Suprapubic skin (tissue), 4 donors: Measurements from ENCODE around the gene CIART. TPM values are rescaled to one million over a fixed set of nuclear protein-coding genes. Genes with fewer than 3 reads are reported as not detected.

Experiments
- DNase-seq, 2 donors: peaks; one replicate each; pipeline ENCODE4 v3.0.0-alpha.2; 2019; ENCODE audit warnings: low spot score in 2 of 2
- H3K27ac ChIP-seq: fragments of 200-600 bp; sonication (generic); one replicate; pipeline ENCODE4 v1.5.1; 2019
- H3K27me3 ChIP-seq: fragments of 200-600 bp; sonication (generic); one replicate; pipeline ENCODE4 v1.5.1; 2019
- H3K36me3 ChIP-seq: fragments of 200-600 bp; sonication (generic); one replicate; pipeline ENCODE4 v1.5.1; 2019
- H3K4me1 ChIP-seq: fragments of 200-600 bp; sonication (generic); one replicate; pipeline ENCODE4 v1.5.1; 2019
- H3K4me3 ChIP-seq: fragments of 200-600 bp; sonication (generic); one replicate; pipeline ENCODE4 v1.5.1; 2019; ENCODE audit warnings: mild to moderate bottlenecking
- H3K9me3 ChIP-seq: fragments of 200-600 bp; sonication (generic); one replicate; pipeline ENCODE4 v1.5.1; 2019
- EP300 ChIP-seq: sonication (generic); formaldehyde crosslinking; IDR thresholded peaks from one replicate; pipeline ENCODE4 v1.6.1; 2017; ENCODE audit warnings: antibody characterized with exemption
- POLR2A ChIP-seq, 2 donors: fragments of 450-650 bp; IDR thresholded peaks; one replicate each; pipeline ENCODE4 v1.6.1; 2017; ENCODE audit warnings: antibody characterized with exemption in 2 of 2, mild to moderate bottlenecking in 2 of 2, moderate library complexity in 2 of 2
- POLR2AphosphoS5 ChIP-seq, 3 donors: sonication (generic); formaldehyde crosslinking; IDR thresholded peaks; one replicate each; pipeline ENCODE4 v1.6.1; 2017; ENCODE audit warnings: antibody characterized with exemption in 3 of 3
- WGBS: methylation state at CpG from one replicate; pipeline ENCODE4 v1.1.5; 2018; 5-methylcytosine and 5-hydroxymethylcytosine counted together
- total RNA-seq, 4 donors: library from RNA; depleted of rRNA; stranded (reverse); fragments of >200 nt; gene quantifications; one replicate each; pipeline ENCODE4 v1.1.0, GENCODE V29; 2016
- TF ChIP-seq, protein P1 (sequence below), 2 donors: fragments of 200-600 bp in 1 of 2; fragments of 450-650 bp in 1 of 2; sonication (generic) in 1 of 2; IDR thresholded peaks; one replicate each; pipeline ENCODE4 v1.5.1; 2016 to 2019; ENCODE audit warnings: antibody characterized with exemption in 2 of 2, mild to moderate bottlenecking in 1 of 2, moderate library complexity in 1 of 2

CIART gene
- total RNA-seq, 4 donors from 2014 or later: 15.8 to 37.4 (median 28.1) TPM

- WGBS: 73% methylated on average over 1 of the region's 1 CpG
Observed at GRCh38 chr1:150273311-150273710, 9.0 kb upstream of the CIART start.

DNA sequence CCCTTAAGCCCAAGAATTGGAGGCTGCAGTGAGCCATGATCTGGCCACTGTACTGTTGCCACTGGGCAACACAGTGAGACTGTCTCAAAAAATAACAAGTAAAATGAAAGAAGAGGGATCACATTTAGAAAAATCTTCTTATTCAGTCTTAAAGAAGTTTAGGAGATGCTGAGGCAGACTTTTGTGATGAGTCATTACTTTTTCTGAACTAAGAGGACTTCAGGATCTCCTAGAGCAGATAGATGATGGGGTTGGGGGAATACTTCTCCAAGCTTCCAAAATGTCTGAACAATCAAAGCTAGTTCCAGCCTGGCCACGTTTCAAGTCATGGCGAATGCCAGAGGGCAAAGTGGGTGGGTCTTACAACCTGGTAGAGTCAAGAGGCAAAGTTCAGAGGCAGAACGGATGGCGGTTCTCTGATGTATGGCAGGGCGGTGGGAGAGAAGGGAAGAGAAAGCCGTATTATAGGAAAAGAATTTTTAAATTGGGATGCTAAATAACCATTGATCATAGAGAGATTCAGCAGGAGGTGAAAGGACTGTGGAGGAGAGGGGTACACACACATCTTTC is 2.1 kb upstream of the CIART start:
- DNase-seq: no peak
- Histone ChIP-seq H3K9me3 (no peaks in the 10 kb centered on the region), H3K27ac (peak overlapping the region; percentile 98), H3K4me3 (no peak overlapping the region), H3K36me3 (peaks cover 10% of the 10 kb centered on the region), H3K4me1 (peaks cover 29% of the 10 kb centered on the region), H3K27me3 (no peaks in the 10 kb centered on the region)
- no peak for TF ChIP-seq EP300
- TF ChIP-seq, protein P1, sequence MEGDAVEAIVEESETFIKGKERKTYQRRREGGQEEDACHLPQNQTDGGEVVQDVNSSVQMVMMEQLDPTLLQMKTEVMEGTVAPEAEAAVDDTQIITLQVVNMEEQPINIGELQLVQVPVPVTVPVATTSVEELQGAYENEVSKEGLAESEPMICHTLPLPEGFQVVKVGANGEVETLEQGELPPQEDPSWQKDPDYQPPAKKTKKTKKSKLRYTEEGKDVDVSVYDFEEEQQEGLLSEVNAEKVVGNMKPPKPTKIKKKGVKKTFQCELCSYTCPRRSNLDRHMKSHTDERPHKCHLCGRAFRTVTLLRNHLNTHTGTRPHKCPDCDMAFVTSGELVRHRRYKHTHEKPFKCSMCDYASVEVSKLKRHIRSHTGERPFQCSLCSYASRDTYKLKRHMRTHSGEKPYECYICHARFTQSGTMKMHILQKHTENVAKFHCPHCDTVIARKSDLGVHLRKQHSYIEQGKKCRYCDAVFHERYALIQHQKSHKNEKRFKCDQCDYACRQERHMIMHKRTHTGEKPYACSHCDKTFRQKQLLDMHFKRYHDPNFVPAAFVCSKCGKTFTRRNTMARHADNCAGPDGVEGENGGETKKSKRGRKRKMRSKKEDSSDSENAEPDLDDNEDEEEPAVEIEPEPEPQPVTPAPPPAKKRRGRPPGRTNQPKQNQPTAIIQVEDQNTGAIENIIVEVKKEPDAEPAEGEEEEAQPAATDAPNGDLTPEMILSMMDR (IDR thresholded peaks at IDR 0.05): no peak
- no peak for TF ChIP-seq POLR2AphosphoS5 (IDR thresholded peaks at IDR 0.05)
- TF ChIP-seq POLR2A (IDR thresholded peaks at IDR 0.05): no peak
- WGBS: 61% methylated on average over 6 of the region's 6 CpGs

More at GRCh38 chr1:150273311-150273710, 9.0 kb upstream of the CIART start:
- no peaks in the 10 kb centered on the region for H3K36me3 ChIP-seq
- no peak overlapping the region for H3K27ac ChIP-seq
- no peaks in the 10 kb centered on the region for H3K27me3 ChIP-seq
- H3K4me1 ChIP-seq: peaks cover 12% of the 10 kb centered on the region
- no peak overlapping the region for H3K4me3 ChIP-seq
- TF ChIP-seq EP300: no peak
- no peaks in the 10 kb centered on the region for H3K9me3 ChIP-seq
- no peak for DNase-seq

DNA sequence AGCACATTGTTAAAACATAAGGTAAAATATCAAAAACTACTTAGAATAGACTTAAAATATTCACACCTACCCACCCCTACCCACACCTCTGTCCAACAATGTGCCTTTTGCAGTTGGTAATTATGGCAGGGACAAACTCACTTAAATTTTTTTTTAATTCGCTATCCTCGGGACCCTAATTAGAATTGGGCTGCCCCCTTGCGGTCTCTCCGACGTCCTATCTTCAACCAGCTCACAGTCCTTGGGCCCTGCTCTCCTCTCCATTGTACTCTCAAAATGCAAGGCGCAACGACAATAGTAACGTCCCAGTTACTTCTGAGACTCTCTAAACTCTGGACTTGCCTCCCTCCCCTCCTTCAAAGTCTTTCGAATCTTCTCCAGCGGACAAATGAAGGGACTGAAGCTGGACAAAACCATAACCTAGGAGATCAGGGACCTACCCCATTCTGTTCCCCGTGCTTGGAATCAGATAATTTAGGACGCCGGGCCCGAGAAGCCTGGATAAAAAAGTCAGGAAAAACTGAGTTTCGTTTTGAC is 1.1 kb upstream of the CIART start:
- peaks cover 29% of the 10 kb centered on the region for H3K4me1 ChIP-seq
- no peak for DNase-seq
- TF ChIP-seq EP300 (no peak), POLR2AphosphoS5 (IDR thresholded peaks at IDR 0.05) (no peak), POLR2A (IDR thresholded peaks at IDR 0.05) (no peak)
- TF ChIP-seq, protein P1 (IDR thresholded peaks at IDR 0.05): peak; percentile 44 to 64
- peaks cover 15% of the 10 kb centered on the region for H3K36me3 ChIP-seq
- under 1% methylated on average over 15 of the region's 15 CpGs for WGBS
- H3K27ac ChIP-seq: peak overlapping the region; percentile 98
- no peaks in the 10 kb centered on the region for H3K27me3 ChIP-seq
- peak overlapping the region; percentile 48 for H3K4me3 ChIP-seq
- no peaks in the 10 kb centered on the region for H3K9me3 ChIP-seq

GRCh38 chr1:150282558-150282958 is 204 bp downstream of the CIART start:
- DNase-seq: peak; percentile 84 to 88
- TF ChIP-seq EP300: no peak
- TF ChIP-seq POLR2AphosphoS5 (IDR thresholded peaks at IDR 0.05): peak in 1 of 3 donors; percentile 70
- peaks cover 28% of the 10 kb centered on the region for H3K36me3 ChIP-seq
- WGBS: 7% methylated on average over 21 of the region's 21 CpGs
- peaks cover 29% of the 10 kb centered on the region for H3K4me1 ChIP-seq
- peak overlapping the region; percentile 98 for H3K27ac ChIP-seq
- no peaks in the 10 kb centered on the region for H3K9me3 ChIP-seq
- H3K27me3 ChIP-seq: no peaks in the 10 kb centered on the region
- peak overlapping the region; percentile 48 for H3K4me3 ChIP-seq

- Histone ChIP-seq H3K27me3 (no peaks in the 10 kb centered on the region), H3K4me3 (peak overlapping the region; percentile 48), H3K9me3 (no peaks in the 10 kb centered on the region), H3K27ac (peak overlapping the region; percentile 98), H3K36me3 (peaks cover 28% of the 10 kb centered on the region), H3K4me1 (peaks cover 29% of the 10 kb centered on the region)
- DNase-seq: no peak
- TF ChIP-seq POLR2AphosphoS5 (IDR thresholded peaks at IDR 0.05) (no peak), EP300 (no peak), POLR2A (IDR thresholded peaks at IDR 0.05) (no peak)
- TF ChIP-seq, protein P1 (IDR thresholded peaks at IDR 0.05): no peak
- WGBS: 81% methylated on average over 12 of the region's 12 CpGs
Observed at GRCh38 chr1:150283260-150283659, 906 bp downstream of the CIART start.

DNA sequence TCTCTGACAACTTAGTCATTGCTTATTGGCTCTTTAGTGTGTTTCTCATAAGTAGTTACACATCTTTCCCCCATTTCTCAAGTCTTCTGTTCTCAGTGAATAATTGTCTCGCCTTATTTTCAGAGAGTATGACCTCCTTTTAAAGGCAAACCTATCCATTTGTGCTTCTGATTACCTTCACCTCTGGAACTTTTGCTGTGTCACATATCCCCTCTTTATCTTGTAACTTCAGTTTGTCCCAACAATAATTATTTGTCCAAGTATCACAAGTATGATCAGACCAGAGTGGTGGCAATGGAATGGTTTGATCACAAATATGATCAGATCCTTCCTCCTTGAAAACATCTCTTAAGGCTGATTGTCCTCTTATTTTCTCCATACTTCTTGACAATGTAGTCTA is 6.0 kb downstream of the CIART start:
- no peak overlapping the region for H3K27ac ChIP-seq
- 75% methylated on average over 1 of the region's 1 CpG for WGBS
- H3K4me1 ChIP-seq: peaks cover 9% of the 10 kb centered on the region
- no peak for DNase-seq
- no peak for TF ChIP-seq POLR2AphosphoS5 (IDR thresholded peaks at IDR 0.05)
- TF ChIP-seq POLR2A (IDR thresholded peaks at IDR 0.05): no peak
- TF ChIP-seq EP300: no peak
- TF ChIP-seq, protein P1 (IDR thresholded peaks at IDR 0.05): no peak
- peaks cover 28% of the 10 kb centered on the region for H3K36me3 ChIP-seq
- H3K9me3 ChIP-seq: no peaks in the 10 kb centered on the region
- H3K27me3 ChIP-seq: no peaks in the 10 kb centered on the region
- no peak overlapping the region for H3K4me3 ChIP-seq
